DMS153 treated with DMSO at 0.1 percent for 48 hours (cell line): ENCODE results near the gene MUCL3.
"Not testable (repeated sequence)": the region's sequence is repeated elsewhere in the genome, so short reads cannot be mapped to it uniquely, and the experiment has no call there.

Source experiments
- DNase-seq: peaks from one replicate; lab custom pipeline; 2025; ENCODE audit not compliant: unreplicated experiment; lab: John Stamatoyannopoulos, UW

MUCL3 gene

DNA sequence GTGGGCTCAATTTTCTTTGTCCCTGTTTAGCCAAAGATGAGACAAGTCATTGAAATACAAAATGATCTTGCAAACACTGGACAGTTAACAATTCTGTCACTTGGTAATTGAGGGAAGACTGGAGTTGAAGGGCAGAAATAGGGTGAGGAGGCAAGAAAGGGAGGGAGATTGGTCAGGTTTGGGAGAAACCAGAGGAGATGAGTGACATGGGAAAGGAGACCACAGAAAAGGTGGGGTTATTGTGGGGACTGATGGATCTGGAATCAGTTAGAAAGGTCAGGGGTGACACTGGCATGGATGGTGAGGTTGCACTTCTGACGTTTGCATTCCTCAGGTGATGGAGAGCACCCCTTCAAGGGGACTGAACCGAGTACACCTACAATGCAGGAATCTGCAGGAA, 32.1 kb upstream of the MUCL3 start:
- no peak for DNase-seq

DNA sequence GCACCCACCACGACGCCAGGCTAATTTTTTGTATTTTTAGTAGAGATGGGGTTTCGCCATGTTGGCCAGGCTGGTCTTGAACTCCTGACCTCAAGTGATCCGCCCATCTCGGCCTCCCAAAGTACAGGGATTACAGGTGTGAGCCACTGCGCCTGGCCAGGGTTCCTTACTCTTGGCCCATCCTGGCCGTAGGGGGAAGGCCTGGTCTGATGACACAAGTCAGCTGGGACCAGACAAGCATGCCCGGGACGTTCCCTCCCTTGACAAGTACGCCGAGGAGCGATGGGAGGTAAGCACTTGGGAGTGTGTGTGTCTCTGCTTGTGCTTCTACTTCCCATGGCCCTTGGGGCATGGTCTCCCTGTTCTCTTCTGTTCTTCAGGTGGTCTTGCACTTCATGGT, 30.3 kb upstream of the MUCL3 start:
- not testable (repeated sequence) for DNase-seq

DNA sequence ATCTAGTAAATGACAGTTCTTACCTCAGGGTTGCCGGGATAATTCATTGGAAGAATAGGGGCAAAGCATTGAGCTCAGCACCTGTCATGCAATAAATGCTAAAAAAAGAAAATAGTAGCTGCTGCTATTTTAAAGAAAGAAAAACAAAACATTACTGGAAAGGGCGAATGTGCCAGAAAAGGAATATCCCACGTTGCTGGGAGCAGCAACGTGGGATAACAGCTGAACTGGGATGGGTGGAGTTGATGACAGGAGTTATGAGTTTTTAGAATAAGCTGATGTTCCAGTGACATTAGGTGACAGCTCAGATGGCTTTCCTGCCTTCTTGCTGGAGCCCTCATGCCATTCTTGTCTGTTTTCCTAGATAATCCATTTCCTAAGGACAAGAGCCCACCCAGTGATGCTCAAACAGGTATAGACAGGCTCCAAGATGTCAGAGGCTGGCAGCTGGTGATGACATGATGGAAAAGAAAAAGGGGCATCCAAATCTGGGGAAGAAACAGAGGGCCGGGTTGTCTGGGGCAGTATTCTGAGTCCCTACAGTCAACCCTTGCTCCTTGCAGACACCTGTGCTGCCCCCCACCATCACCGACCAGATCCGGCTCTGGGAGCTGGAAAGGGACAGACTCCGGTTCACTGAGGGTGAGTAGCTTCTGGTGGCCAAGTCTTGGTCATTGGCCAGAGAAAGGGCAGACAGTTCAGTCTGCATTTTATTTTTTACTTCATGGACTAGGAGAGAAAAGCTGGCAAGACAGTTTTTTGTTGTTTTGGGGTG, 27.8 kb upstream of the MUCL3 start:
- no peak for DNase-seq

DNA sequence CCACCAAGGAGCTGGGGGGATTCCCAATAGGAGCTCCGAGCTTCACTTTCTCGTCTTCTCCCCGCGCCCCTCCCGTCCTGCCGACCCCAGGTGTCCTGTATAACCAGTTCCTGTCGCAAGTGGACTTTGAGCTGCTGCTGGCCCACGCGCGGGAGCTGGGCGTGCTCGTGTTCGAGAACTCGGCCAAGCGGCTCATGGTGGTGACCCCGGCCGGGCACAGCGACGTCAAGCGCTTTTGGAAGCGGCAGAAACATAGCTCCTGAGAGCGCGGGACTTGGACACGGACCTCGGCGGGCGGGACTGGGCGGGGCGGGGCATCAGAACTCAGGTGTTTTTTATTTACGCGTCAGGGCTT, 27.1 kb upstream of the MUCL3 start:
- DNase-seq, result no peak

DNA sequence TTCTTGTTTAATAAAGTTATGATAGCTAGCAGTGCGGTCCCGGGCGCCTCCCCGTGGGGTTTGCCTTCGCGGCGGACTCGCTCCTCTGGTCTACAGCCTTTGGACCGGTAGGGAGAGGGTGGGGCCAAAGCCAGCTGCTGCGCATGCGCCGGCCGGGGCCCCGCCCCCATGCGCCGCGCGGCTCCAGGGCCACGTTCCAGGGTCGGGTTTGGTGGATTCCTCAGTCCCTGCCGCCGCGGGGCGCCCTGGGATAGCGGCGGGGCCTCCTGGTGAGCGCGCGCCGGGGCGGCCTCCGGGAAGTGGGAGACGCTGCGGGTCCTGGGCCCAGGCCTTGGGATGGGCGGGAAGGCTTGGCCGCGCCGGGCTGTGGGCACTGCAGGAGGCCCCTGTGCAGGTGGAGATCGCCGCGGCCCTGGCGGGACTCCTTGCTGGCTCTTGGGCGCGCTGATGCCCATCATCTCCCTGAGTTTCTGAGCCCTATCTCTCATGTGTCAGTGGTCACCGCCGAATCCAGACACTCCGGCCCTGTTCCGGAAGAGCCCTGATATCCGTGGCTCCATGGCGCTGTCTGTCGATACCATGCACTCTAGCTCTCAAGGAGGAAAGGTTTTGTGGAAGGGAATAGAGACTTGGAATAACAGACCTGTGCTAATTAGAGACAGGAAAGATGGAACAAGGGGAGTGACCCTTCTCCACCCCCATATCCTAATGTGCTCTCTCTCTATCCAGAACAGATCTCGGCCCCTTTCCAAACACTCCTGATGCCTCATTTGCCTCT, 26.5 kb upstream of the MUCL3 start, which contains the start of gene VARS2:
Gene VARS2, plus strand, starts transcription at position 163 of the 778 bp plus-strand sequence. Its CDS starts 599 bp downstream, at position 762.
- DNase-seq, result peak; percentile 83

DNA sequence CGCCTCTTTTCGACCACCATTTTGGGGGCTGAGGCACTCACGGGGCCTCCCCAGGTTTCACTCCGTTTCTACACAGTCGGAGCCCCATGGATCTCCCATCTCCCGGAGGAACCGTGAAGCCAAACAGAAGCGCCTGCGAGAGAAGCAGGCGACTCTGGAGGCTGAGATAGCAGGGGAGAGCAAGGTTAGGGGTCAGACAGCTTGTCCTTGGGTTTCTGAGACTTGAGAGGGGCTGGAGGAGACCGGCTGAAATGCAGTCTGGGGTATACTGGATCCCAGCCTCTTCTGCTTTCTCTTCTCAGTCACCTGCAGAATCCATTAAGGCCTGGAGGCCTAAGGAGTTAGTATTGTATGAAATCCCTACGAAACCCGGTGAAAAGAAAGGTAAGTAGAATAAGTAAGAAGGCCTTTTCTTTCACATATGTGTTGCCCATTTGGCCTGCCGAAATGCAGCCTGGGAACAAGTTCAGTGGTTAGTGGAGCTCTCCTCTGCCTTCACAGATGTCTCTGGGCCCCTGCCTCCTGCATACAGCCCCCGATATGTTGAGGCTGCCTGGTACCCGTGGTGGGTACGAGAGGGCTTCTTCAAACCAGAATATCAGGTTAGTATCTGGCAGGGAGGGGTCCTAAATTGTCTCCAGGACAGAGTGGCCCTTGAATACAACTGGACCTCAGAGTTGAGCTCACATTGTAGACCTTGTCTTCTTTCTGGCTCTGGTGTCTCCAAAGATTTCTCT, 25.8 kb upstream of the MUCL3 start:
- no peak for DNase-seq

DNA sequence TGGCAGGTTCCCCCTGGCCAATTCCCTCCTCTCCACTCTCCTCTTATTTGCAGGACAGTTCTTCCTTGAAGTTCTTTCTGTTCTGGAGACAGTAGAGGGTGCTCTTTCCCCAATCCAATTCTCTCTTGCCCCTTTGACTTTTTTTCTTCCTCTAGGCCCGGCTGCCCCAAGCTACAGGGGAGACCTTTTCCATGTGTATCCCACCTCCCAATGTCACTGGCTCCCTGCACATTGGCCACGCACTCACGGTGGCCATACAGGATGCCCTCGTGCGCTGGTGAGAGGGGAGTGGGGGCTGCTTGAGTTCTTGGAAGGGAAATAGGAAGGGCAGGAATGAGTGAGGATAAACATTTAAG, 25.2 kb upstream of the MUCL3 start:
- DNase-seq, result peak; percentile 63

DNA sequence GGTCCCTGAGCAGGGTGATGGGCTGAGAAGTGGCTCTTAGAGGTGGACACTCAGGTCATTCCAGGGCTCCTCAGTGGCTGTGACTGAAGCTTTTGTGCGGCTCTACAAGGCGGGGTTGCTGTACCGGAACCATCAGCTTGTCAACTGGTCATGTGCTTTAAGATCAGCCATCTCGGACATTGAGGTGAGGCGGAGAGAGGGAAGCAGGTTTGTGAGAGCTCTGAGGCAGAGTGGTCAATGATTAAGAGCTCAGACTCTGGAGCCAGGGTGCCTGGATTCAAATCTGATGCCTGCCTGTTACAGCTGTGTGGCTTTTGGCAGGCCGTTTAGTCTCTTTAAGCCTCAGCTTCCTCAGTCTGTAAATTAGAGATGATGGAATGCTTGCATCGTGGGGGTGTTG, 23.7 kb upstream of the MUCL3 start:
- DNase-seq, result no peak

DNA sequence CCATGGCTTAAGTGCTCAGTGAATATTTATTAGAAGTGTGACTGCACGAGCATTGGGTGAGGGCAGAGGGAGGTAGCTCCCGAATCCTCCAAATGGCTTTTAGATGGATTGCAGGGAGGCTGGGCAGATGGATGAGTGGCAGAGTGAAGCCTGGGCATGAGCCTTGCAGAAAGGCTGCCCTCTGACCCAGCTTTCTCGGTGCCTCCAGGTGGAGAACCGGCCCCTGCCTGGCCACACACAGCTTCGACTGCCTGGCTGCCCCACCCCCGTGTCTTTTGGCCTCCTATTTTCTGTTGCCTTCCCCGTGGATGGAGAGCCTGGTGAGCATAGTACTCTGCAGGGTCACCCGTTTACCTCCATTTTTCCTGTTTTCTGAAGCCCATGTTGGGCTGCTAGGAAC, 23.3 kb upstream of the MUCL3 start:
- DNase-seq, result no peak

DNA sequence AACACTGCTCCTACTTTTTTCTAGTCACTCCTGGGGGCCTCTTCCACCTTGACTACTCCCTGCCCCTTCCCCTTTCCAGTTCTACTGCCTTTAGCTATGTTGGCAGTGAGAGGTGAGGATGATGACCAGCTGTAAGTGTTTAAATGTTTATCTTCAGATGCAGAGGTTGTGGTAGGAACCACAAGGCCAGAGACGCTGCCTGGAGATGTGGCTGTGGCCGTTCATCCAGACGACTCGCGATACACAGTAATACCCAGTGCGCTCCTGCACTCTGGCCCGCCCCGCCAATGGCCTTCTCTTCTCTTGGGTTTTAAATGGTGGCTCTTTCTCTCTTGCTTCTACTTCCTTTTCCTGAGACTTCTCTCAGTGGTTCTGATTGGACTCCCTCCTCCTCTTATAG, 22.1 kb upstream of the MUCL3 start:
- DNase-seq, result no peak

DNA sequence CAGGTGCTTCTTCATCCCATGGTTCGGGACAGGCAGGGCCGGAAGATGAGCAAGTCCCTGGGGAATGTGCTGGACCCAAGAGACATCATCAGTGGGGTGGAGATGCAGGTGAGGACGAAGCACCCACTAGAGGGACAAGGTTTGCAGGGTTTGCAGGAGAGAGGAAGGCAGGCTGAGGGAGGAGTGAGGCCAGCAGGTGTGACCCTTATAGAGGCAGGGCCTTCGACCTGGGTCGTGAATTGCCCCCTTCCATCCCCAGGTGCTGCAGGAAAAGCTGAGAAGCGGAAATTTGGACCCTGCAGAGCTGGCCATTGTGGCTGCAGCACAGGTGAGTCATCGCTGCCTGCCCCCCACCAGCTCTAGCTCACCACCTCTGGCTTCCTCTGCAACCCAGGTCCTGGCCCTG, 18.3 kb upstream of the MUCL3 start:
- no peak for DNase-seq

DNA sequence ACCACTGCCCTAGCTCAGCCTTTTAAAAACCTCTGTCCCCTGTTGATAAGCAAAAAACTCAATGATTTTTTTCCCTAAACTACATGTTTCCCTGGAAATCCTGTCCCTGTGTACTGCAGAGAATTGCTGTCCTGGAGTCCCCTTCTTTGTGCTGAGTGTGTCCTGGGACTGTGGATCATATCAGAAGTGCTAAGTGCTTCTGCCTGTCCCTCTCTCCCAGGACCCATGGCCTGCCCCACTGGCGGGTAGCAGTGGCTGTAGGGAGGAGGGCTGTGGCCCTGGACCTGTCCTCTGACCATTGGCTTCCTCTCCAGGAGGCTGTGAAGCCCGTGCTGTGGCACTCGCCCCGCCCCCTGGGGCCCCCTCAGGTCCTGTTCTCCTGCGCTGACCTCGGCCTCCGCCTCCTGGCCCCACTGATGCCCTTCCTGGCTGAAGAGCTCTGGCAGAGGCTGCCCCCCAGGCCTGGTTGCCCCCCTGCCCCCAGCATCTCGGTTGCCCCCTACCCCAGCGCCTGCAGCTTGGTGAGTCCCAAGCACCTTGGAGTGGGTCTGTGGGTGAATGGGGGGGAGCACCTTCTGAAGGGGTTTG, 16.6 kb upstream of the MUCL3 start:
- not testable (repeated sequence) for DNase-seq

DNA sequence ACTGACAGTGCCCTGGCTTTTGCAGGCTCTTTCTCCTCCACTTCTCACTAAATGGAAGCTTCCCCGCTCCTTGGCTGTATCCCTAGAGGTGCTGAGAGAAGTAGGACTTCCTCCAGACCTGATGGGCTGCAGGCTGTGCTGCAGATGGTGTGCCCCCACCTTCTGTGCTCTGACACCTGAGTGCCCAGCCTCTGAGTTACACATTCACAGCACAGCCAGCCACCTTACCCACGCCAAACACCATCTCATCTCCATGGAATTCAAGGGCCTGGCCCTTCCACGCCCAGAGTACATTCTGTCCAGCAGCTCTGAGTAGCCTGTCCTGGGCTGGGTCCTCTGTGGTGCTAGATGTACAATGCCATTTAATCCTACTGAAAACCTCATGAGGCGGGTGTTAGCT, 14.1 kb upstream of the MUCL3 start:
- no peak for DNase-seq

DNA sequence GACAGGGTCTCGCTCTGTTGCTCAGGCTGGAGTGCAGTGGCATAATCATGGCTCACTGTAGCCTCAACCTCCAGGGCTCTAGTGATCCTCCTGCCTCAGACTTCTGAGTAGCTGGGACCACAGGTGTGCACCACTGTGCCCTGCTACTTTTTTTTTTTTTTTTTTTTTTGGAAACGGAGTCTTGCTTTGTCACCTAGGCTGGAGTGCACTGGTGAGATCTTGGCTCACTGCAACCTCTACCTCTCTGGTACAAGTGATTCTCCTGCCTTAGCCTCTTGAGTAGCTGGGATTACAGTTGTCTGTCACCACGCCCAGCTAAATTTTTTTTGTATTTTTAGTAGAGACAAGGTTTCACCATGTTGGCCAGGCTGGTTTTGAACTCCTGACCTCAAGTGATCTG, 13.7 kb upstream of the MUCL3 start:
- not testable (repeated sequence) for DNase-seq

DNA sequence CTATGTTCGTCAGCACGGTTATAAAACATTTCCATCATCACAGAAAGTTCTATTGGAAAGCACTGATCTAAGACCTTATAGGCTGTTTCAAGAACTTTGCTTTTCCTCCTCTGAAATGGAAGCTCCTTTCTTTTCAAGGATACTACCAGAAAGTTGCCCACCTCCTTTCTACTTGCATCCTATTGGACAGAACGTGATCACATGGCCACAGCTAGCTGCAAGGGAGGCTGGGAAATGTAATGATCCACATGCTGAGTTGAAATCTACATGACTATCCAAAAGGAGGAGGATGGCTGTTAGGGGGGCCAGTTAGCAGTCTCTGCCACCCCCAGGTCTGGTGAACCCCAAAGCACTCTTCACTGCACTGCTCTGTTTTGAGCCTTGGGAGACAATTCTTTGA, 12.1 kb upstream of the MUCL3 start:
- DNase-seq, result no peak

DNA sequence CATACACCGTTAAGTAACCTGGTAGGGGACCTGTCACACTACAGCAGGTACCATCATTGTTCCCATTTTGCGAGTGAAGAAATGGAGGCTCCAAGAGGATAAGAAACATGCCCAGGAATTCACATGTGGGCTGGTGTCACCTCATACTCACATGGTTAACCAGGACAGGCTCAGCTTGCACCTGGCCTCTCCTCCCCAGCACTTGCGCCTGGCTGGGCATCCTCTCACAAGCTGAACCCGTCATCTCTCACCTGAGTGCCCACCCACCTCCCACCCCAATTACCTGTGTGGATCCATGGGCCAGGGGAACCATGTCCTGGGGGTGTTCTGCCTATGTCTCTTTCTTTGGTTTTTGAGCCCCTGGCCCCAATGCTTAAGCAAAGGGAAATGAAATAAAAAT, 10.3 kb upstream of the MUCL3 start:
- DNase-seq, result no peak

DNA sequence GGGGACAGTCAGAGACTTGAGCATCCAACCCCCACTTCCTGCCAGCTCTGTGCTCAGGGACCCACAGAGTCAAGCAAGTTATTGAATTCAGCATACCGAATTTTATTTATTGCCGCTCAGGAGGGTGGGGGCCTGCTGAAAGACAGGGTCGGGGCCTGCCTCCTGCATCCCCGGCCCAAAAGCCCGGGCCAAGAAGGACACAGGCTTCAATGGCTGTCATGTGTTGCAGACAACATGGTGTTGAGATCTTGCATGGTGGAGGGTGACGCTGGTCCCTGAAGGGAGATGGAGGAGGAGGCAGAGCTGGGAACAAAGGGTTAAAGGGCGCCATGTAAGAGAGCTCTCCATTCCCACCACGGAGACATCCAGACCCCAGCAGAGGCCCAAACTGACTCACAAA, 9.5 kb upstream of the MUCL3 start:
- DNase-seq, result no peak

DNA sequence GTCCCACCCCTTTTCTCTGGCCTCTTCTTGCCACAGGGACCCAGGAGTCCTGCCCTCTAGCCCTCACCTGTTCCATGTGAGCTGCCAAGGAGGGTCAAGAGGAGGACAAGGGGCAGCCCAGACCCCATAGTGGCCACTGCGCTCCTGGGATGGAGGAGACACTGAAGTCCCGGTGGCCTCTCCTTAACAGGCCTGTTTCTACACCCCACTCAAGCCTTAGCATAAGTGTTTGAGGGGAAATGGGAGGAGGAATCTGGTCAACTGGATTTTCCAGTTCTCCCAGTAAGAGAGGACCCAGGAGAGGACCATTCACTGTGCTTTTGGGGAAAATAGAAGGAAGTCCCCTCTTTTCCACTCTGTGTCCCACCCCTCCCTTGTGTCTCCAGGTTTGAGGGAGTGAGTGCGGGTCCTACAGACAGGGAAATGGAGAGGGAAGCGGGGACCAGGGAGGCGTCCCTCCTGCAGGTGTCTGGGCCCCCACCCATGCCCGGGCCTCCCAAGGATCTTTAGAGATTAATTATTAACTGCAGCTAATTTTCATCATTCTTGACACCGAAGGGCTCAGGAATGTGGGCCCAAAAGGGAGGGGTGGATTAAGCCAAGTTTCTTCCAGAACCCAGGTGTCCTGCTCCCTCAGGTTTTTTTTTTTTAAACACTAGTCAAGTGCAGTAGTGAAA, 8.7 kb upstream of the MUCL3 start, which contains the start of gene SFTA2:
Gene SFTA2, minus strand, starts transcription at position 202 of the 677 bp plus-strand sequence. Its CDS starts 74 bp downstream, at position 128.
- DNase-seq, result no peak

DNA sequence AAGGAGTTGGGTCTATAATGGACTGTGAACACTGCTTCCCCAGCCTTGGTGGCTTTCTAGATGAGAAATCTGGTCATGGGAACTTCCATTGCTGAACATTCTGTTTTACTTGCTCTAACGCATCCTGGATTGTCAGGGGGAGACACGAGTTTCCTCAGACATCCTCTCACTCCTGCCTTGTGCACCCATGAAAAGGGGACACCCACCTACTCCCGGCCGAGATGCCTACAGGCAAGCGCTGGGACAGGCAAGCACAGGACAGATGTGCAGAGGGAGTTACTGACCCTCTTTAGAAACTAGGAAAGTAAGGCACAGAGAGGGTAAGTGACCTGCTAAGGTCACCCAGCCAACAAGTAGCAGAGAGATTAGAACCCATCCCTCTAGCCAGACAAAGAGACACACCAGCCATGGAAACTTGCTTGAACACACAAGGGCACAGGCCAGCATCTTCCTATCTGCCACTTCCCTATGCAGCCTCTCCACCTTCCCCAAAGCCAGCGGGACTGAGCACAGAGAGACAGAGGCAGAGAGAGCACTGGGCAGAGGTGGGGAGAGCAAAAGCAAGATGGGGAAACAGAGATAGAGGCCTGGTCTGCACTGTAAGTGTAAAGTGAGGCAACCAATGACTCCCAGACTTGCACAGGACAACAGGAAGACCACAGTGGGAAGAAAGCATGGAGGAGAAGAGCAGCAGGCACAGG, 8.0 kb upstream of the MUCL3 start:
- DNase-seq, result no peak

DNA sequence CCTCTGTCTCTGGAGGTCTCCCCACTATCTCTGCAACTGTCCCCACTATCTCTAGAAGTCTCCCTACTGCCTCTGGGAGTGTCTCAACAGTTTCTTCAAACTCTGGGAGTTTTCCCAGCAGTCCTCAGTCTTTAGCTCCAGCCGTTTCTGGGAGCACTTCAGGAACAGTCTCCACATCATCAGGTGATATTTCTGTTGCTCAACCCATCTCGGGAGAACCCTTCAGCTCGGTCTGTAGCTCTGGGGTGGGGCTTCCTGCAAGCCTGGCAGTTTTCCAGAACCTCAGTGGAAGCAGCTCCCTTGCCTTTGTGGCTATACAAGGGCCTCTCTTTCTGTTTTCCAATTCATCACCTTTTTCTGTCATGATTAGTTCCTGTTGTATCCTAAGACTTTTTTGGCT, 5.8 kb upstream of the MUCL3 start:
- DNase-seq, result no peak
